GM12874 (cell line): ENCODE measurements around the gene TMEM125.

ENCODE experiments used
- TF ChIP-seq, protein P1 (sequence below): IDR thresholded peaks from 2 replicates; pipeline ENCODE4 v1.5.1; 2011; ENCODE audit warnings: low read depth, mild to moderate bottlenecking, control low read depth, low read length, moderate library complexity; ENCODE audit not compliant: insufficient read depth

The TMEM125 gene

DNA sequence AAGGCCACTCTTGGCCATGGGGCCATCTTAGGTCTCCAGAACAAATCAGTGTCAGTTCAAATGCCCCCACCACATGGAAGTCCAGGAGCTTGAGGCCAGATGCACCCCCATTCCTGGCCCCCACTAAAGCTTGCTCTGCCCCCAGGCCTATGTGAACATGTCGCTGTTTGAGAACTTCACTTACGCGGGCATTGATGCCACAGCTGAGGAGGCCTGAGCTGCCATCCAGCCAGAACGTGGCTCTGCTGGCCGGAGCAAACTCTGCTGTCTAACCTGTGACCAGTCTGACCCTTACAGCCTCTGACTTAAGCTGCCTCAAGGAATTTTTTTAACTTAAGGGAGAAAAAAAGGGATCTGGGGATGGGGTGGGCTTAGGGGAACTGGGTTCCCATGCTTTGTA lies 52.7 kb downstream of the TMEM125 start:
- TF ChIP-seq, protein P1, sequence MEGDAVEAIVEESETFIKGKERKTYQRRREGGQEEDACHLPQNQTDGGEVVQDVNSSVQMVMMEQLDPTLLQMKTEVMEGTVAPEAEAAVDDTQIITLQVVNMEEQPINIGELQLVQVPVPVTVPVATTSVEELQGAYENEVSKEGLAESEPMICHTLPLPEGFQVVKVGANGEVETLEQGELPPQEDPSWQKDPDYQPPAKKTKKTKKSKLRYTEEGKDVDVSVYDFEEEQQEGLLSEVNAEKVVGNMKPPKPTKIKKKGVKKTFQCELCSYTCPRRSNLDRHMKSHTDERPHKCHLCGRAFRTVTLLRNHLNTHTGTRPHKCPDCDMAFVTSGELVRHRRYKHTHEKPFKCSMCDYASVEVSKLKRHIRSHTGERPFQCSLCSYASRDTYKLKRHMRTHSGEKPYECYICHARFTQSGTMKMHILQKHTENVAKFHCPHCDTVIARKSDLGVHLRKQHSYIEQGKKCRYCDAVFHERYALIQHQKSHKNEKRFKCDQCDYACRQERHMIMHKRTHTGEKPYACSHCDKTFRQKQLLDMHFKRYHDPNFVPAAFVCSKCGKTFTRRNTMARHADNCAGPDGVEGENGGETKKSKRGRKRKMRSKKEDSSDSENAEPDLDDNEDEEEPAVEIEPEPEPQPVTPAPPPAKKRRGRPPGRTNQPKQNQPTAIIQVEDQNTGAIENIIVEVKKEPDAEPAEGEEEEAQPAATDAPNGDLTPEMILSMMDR = no peak
